Germinal center (tissue), 1 donor: ENCODE data around the gene PUS10.
A peak's percentile ranks its signal among the peaks of the same experiment; 100 is the strongest.
"Not testable (repeated sequence)": the region's sequence is repeated elsewhere in the genome, so short reads cannot be mapped to it uniquely, and the experiment has no call there.

Experiments
- DNase-seq: peaks from one replicate; pipeline ENCODE4 v3.0.0; 2012; ENCODE audit warnings: mixed read lengths, low spot score

PUS10 gene

DNA sequence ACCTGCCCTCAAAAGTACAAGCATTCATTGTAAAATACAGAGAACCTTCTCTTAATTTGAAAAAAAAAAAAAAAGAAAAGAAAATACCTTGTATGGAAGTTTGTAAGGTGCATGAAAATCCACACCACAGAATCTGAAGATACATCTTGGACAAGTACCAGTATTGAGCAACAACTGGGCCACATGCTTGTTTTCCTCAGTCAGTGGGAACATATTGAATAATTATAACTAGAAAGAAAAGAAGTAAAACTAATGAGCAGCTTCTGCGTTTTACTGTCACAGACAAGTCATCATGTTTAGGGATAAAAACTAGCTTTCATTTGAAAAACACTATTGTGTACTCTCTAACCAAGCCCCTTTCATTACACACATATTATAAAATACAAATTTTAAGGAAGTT, 6.4 kb downstream of the PUS10 start:
- DNase-seq = no peak

DNA sequence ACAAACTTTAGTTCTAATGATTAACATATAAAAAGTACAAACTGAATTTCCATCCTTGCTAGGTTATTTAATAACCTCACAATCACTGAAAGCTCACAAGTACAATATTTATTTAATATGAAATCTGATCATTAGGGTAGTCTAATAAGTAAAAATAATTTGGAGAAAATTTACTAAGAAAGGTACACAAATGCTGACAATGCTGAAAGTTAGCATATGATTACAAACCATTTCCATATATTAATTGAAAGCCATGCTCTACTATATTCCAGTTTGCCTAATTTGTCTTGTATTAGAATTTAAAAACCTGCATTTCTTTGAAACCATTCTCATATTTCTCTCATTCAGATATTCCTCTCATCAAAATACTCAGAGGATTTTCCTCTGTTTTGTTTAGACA, 8.7 kb downstream of the PUS10 start:
- no peak for DNase-seq

DNA sequence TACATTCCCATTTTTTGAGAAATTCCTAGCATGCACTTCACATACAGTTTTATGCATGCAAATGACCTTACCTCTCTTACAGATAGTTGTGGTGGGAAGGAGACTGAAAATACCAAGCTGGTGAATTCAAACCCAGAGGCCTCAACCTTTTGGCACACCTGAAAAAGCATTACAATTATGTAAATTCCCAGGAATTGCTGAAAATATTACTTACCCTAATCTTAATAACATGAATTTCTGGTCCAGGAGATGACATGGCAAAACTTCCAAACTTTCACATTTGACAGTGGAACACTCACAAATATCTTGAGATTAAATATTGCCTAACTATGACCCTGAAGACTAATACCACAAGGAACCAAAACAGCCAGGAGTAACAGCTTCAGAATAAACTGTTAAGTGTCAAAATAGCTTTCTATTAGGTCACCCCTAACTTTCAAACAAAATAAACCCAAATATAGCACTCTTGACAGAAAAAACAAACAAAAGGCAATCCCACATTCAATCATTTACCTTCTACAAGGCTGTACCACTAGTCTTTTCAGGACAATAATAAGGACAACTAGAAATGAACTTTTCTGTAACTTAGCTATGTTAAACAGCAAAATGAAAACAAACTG, 11.5 kb downstream of the PUS10 start:
- DNase-seq = no peak

DNA sequence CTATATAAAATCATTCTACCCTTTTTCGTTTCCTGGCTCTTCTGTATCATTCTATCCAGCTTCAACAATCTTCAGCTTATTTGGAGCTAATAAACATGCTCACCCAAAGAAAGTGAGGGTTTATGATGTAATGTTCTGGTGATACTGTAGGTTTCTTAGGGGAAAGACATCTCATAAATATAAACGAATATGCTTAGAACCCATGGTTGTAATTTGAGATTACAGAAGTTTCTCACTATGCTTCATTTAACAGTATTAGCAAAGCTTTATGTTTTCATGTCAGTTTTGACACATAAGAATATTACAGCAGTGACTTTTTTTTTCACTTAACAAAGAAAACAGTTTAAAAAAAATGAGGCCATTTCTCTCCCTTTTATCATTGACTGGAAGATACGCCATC, 12.3 kb downstream of the PUS10 start:
- DNase-seq = no peak

DNA sequence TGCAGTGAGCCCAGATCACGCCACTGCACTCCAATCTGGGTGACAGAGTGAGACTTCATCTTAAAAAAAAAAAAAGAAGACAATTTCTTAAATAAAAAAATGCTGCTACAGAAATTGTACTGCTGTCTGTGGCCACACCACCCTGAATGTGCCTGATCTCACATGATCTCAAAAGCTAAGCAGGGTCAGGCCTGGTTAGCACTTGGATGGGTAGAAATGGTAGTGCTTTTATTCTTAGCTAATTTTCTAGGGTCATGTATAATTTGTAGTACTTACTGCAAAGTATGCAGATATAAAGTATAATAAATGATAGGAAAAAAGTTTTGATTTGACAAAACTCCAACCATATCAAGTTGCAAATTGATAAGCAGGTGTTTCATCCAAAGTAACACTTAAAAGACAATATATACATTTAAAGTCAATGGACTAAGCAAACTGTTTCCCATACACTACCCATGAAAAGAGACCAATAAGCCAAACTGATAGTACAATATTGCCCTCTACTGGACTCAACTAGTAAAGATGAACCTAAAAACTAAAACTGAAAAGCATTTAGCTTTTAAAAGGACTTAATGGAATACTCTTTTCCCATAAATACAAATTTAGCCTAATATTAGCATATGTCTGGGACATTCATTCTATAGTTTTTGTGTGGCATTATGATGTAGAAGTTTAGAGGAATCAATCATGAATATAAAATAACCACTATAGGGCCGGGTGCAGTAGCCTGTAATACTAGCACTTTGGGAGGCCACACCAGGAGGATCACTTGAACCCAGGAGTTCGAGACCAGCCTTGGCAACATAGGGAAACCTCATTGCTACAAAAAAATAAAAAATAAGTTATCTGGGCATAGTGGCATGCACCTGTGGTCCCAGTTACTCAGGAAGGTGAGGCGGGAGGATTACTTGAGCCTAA, 19.2 kb downstream of the PUS10 start:
- DNase-seq = peak; percentile 48

DNA sequence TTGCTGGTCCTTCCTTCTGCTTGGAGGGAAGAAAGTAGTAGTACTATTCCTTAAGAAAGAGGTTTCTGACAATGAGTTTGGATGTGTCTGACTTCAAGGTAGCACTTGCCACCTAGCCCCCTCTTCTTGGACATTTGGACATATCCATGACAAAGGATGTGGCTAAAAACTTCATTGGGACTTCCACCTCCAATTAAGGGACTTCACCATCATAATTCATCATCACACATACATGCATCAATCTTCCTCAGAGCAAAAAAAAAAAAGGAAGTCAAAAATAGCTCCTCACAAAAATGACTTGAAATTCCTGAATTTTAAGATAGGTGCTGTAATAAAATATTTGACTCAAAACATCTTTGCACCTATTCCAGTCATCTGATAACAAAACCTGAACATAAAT, 23.9 kb downstream of the PUS10 start:
- DNase-seq = no peak

DNA sequence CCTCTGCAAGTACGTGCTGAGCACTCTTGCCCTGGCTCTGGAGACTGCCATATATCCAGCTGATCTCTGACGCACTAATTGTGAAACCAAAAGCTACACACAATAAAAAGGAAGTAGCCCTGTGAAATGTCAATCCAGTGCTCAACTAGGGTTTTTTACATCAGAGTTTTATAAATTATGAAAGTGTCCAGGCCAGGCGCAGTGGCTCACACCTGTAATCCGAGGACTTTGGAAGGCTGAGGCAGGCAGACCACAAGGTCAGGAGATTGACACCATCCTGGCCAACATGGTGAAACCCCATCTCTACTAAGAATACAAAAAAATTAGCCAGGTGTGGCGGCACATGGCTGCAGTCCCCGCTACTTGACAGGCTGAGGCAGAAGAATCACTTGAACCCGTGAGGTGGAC, 25.1 kb downstream of the PUS10 start:
- peak; percentile 66 for DNase-seq

DNA sequence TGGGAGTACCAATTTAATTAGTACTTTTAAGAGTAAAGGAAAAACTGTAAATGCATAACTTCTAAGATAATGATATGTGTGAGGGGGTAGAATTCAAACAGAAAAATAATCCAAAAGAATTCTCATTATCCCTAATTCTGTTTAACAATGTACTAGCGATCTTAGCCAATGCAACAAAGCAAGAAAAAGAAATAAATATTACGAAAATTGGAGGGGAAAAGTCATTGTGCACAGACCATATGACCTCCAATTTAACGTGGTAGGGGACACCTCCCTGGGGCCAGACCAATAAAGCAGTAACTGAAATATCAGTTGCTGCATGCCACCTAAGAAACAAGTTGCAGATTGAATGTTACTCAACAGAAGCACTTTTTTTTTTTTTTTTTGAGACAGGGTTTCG, 26.4 kb downstream of the PUS10 start:
- DNase-seq = no peak

DNA sequence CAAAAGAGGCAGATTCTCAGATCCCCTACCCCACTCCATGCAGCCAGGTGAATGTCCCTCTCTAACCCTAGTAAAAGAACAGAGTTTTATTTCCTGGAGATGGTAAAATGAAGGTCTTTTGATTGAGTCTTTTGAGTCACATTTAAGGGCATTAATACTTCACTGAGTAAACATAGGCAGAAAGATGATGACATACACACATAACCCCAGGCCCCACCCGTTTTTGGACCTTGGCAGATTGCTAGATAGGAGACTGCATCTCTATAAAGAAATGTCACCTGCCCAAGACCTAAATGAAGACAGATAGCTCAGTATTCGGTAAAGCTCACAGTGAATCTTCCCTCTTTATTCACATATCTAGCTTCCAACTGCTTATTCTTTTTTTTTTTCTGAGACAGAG, 28.8 kb downstream of the PUS10 start:
- no peak for DNase-seq

DNA sequence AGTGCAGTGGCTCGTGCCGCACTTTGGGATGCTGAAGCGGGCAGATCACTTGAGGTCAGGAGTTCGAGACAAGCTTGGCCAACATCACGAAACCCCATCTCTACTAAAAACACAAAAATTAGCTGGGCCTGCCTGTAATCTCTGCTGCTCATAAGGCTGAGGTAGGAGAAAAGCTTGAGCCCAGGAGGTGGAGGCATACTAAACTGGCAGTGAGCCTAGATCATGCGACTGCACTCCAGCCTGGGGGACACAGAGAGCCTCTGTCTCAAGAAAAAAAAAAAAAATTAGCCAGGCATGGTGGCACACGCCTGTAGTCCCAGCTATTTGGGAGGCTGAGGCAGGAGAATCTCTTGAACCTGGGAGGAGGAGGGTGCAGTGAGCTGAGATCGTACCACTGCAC, 30.4 kb downstream of the PUS10 start:
- not testable (repeated sequence) for DNase-seq

DNA sequence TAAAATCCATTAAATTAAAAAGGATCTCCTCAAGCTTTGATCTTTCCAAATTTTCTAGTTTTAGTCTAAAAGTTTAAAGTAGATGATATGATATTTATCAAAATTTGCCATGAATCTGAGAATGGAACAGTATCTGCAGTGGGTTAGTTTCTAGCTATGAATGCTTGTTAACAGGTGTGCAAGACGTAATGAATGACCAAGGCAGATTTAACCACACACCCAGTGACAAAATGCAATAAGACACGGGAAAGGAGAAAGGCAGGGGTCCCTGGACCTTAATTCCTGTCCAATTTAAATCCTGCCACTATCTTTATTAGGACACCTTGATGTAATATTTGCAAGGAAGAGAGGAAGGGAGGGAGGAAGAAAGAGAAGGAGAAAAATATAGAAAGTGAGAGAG, 31.0 kb downstream of the PUS10 start:
- no peak for DNase-seq

DNA sequence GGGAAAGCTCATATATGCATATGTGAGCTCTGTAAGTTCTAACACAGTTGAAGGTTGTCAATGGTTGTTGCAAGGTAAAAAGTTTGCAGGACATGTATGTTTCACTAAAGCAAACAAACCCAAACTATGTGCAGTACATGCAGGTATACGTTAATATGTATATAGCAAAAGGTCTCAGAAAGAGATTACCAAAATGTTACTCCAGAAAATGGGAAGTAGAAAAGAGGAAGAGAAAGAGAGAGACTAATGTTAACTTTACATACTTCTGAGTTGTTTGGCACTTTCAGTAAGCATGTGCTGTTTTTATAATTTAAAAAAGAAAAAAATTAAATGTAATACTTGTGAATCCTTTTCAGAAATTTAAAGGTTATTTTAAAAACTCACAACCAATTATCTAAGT, 33.3 kb downstream of the PUS10 start:
- DNase-seq = peak; percentile 16

DNA sequence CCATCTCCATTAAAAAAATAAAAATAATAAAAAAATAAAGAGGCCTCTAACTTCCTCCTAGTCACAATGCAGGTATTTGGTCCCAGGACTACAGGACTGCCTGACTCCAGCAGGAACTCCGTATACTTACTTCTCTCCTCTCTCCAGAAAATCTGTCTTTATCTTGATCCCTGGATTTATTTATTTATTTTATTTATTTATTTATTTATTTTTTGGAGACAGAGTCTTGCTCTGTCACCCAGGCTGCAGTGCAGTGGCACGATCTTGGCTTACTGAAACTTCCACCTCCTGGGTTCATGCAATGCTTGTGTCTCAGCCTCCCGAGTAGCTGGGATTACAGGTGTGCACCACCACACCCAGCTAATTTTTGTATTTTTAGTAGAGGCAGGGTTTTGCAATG, 36.0 kb downstream of the PUS10 start:
- not testable (repeated sequence) for DNase-seq

DNA sequence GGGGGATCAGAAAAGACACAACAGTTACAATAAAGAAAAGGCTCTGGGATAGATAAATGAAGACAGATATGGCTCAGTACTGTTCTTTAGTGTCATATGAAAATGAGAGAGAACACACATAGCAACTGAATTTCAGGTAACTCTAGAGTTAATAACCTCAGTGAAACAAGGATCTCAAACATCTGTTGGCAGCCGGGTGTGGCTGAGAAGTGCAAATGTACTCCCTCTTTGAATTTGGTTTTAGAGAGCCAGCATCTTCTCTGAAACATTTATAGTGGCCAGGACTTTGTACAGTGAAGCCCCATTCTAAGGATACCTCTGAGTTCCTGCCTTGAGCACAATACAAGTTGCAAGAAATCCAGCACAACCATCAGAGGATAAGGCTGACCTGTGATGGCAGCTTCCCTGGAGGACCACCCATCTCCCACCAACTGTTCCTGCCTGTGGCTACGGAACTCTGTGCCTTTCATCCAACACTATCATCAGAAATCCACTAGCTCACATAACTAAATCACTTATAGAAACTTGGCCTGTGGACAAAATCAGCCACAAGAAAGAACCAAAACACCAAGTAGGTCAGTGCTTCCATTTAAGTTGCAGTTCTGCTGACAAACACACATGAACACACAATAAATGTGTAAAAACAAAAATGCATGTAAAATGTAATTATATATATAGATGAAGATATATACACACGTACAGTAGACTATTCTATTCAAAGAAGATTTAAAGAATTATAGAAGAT, 37.8 kb downstream of the PUS10 start:
- DNase-seq = no peak

DNA sequence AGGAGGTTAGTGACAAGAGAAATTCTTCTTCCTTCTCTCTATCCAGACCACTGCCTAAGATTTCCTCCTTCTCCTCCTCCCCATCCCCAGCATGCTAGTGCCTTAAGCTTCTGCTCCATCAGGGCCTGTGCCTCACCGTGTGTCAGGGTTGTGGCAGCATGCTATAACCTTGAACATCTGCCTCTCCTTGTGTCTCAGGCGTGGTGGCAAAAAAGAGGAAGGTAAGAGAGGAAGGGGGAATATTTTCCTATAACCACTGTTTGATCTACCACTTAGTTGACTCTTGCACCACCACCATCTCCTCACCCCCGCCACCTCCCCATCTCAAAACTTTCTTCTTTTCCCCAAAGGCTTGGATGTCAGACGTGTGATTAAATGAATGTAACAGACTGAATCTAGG, 38.8 kb downstream of the PUS10 start:
- peak; percentile 19 for DNase-seq

DNA sequence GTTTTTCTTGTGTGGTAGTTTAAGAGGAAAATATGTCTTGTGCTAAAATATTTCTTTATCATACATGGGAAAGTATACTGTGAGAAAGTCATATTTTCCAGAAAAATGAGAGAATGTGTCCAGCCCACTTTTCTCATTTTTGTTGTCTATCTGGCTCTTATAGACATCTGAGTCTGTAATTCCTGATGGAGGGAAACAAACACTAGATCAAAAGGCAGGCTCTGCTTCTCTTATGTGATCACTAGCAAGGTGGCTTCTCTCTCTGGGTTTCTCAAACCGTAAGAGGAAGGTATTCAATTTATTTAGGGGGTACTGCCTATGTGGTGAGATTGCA, 40.5 kb downstream of the PUS10 start:
- DNase-seq = no peak

DNA sequence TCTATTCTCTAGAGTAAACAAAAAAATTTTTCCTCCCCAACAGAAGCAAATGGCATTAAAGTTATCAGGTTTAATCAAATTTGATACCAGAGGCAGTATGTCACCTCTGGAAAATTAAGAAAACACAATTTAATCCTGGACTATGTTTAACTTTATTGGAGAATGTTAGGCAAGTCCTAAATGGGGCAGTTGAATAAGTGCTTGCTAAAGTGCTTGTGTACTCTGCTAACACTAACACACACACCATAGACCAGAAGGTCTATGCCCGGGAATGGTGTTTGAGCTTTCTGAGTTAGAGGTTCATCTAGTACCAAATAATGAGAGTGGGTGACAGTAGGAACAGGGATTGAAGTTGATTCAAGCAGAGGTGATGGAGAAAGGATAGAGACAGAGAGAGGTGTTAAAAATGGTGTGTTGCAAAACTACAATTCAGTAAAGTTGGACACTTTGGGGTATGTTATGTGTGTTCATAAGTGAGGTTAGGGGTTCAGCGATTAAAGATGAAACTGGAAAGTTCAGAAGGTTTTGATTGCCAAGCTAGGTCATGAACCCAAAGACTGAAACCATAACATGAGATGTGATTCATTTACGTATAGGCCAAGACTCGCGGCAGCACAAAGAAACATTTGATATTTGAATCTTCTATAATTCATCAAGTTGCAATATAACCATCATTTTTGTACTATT, 41.0 kb downstream of the PUS10 start:
- no peak for DNase-seq

DNA sequence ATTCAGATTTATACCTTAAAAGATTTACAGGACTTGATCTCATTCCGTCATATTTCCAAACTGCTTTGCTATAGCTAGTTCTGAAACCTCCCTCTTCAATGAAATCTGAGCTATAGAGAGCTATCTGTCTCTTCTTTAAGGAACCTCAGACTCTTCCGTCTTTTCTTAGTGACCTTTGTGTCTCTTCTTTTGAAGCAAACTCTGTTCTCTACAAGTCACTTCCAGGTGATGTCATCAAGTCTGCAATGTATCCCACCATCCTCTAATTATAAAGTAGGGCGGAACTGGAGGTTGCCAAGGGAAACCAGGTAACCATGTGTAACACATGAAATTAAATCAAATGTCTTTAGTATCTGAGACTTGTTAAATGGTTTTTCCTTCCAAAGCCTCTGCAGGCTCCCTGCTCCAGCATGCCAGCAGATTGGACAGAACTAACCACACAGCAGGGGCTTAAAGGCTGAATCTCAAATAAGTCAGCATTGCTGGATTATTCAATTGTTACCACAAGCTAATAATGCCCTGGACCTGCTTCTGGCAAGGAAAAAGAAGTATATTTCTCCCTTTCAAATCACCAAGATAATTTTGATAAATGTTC, 41.7 kb downstream of the PUS10 start:
- no peak for DNase-seq

DNA sequence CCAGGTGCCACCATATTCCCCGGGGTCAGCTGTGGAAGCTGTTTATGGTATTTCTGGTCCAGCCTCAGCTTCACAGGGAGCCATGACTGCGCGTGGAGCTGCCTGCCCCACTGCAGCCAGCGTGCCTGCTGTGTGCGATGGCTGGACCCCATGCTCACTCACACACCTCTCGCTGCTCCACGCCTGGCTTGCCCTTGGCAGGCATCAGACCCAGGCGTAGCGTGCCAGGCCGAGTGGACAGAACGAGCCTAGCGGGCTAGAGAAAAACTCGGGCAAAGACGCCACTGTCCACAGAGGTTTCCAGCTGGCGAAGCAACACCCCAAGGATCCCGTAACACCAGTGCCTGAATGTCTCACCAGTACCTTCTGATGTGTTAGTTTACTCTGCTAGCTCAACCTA, 43.4 kb downstream of the PUS10 start:
- no peak for DNase-seq

DNA sequence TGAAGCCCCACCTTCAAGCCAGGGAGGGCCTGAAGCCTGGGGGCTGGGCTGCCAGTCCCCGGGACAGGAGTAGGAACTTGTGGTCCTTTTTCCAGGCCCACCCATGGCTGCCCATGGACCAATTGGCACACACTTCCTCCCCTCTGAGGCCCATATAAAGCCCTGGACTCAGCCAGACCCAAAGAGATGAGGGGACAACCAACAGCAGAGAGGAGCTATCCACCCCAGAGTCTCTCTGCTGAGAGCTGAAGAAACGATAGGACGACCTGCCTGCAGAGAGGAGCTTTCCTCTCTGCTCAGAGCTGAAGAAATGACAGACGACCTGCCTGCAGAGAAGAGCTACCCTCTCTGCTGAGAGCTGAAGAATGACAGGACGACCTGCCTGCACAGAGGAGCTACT, 44.4 kb downstream of the PUS10 start:
- no peak for DNase-seq

DNA sequence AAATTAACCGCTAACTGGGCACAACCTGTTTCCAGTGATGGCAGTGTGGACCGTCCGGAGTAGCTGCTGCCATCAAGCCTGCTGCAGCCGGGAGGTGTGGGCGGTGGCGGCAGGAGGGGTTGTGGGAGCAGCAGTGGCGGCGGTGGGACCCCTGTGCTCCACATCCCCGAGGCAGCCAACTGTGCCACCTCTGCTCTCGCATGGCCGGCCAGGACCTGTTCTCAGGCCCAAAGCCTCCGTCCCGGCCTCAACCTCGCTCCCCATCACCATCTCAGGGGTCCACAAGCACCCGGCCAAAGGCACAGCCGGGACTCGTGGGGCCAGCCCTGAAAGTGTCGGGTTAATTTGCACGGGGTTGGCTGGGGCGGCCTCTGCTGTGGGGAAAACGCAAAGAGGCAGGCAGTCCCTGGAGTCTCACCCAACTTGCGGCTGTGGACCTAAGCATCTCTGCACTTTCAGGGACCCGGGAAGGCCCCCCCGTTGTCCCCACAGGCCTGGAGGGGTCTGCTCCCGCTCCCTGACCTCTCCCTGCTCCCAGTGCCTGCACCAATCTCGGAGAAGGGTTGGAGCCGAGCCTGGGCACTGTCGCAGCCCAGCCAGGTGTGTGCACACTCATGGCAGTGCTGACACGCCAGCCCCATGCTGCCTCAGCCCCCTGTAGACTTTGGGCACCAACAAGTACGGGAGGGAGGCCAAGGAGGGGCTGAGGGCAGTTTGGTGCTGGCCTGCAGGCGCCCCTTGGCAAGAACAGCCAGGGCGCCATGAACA, 45.0 kb downstream of the PUS10 start:
- peak; percentile 22 for DNase-seq
